Muscle layer of colon (tissue), 2 donors: ENCODE measurements around the gene IL34.
"Not testable (repeated sequence)": the region's sequence is repeated elsewhere in the genome, so short reads cannot be mapped to it uniquely, and the experiment has no call there.

Experiments
- H3K27ac ChIP-seq: one replicate; pipeline ENCODE4 v1.7.0; 2013; ENCODE audit warnings: low read depth, mild to moderate bottlenecking, low read length, moderate library complexity
- H3K27me3 ChIP-seq, 2 donors: one replicate each; pipeline ENCODE4 v1.7.0; 2013; ENCODE audit warnings: low read length in 2 of 2, mild to moderate bottlenecking in 2 of 2; ENCODE audit not compliant: insufficient read depth in 2 of 2, control insufficient read depth in 1 of 2
- H3K36me3 ChIP-seq: one replicate; pipeline ENCODE4 v1.7.0; 2013; ENCODE audit warnings: mild to moderate bottlenecking, low read length; ENCODE audit not compliant: insufficient read depth
- H3K4me1 ChIP-seq: one replicate; pipeline ENCODE4 v1.7.0; 2013; ENCODE audit warnings: mild to moderate bottlenecking, low read length; ENCODE audit not compliant: insufficient read depth
- H3K4me3 ChIP-seq, 2 donors: one replicate each; pipeline ENCODE4 v1.7.0; 2013; ENCODE audit warnings: low read length in 2 of 2, low read depth in 1 of 2, mild to moderate bottlenecking in 1 of 2, moderate library complexity in 1 of 2
- H3K9ac ChIP-seq: one replicate; pipeline ENCODE4 v1.7.0; 2013; ENCODE audit warnings: low read length
- H3K9me3 ChIP-seq: one replicate; pipeline ENCODE4 v1.7.0; 2013; ENCODE audit warnings: mild to moderate bottlenecking, low read length
- donor health status: abdominal sarcoma.
- donor health status: Adenocarcinoma of cecum.

IL34 gene

DNA sequence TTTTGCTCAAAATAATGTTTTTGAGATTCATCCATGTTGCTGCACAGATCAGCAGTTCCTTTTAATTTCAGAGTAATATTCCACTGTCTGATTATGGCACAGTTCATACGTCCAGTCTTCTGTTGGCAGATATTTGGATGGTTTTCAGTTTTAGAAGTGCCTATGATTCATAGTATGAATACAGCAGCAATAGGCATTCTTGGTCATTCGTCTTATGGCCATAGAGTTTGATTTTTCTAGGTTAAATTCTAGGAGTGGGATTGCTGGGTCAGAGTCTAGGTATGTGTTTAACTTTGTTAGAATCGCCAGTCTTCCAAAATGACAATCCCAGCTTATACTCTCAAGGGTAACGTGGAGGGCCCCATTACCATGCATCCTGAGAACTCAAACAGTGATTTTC, 11.5 kb upstream of the IL34 start:
- Histone ChIP-seq H3K4me3 (no peak overlapping the region), H3K27ac (no peak overlapping the region), H3K9me3 (peaks cover 6% of the 10 kb centered on the region), H3K4me1 (peaks cover 14% of the 10 kb centered on the region), H3K9ac (no peak overlapping the region), H3K36me3 (no peaks in the 10 kb centered on the region), H3K27me3 (no peaks in the 10 kb centered on the region)

DNA sequence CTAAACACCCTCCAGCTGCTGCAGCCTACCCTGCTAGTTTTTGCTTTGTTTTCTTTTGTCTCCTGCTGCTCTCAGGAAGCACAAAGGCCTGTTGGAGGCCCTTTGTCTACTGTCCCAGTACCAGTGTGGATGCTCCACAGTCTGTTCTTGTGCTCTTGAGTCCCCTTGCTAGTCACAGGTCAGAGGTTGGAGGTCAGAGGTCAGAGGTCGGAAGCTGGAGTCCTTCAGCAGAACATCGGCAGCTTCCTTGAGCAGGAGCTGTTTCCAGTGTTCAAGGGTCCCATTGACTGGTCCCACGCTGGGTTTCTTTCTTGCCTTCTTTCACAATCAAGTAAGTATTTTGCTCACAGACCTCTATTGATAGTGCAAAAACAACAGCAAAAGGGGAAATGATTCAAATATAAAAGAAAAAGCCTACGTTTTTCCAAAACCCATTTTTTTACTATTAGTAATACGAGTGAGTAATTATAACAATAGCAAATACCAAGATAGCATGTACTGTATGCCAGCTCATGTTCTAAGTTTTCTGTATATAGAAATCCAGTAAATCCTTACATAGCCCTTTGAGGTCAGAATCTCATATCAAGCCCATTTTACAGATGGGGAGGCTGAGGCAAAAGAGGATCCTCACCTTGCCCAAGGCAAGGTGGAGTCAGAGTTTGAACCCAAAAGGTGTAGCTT, 10.9 kb upstream of the IL34 start:
- no peak overlapping the region for H3K9ac ChIP-seq
- peaks cover 6% of the 10 kb centered on the region for H3K9me3 ChIP-seq
- no peaks in the 10 kb centered on the region for H3K27me3 ChIP-seq
- peaks cover 14% of the 10 kb centered on the region for H3K4me1 ChIP-seq
- H3K4me3 ChIP-seq: no peak overlapping the region
- H3K27ac ChIP-seq: no peak overlapping the region
- no peaks in the 10 kb centered on the region for H3K36me3 ChIP-seq

DNA sequence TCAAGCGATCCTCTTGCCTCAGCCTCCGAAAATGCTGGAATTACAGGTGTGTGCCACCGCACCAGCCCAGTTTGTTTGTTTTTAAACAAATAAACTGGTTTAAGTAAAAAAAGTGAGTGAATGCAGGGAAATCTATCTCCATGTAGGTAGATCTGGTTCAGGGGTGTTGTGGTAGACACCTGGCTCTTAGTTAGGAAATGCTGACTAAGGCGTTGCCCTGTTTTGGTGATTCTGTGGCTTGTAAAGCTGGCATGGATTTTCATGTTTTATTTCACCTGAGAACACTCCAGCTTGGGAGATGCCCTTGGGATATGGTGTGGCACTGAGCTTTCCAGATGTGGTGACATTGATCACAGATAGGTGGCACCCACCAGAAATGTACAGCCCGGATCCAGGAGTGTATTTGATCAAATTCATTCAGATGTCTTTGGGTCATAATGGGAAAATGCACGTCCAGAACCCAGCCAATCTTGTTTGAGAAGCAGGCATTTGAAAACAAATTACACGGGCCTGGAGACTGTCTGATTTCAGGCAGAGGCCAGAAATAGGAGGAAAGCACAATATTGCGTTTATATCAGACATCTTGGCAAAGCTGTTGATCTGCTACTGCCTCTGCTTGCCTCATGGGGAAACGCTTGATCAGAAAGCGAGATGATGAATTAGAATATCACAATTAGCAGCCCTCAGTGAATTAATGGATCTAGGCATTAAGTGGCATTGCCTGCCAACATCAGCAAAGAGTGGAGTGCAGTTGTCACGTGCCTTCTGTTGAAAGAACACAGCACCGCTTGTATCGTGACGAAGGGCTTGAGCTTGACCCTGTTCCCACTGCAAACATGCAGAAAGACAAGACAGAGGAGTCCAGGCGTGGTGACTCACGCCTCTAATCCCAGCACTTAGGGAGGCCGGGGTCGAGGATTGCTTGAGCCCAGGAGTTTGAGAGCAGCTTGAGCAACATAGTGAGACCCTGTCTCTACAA, 7.3 kb upstream of the IL34 start:
- H3K27ac ChIP-seq: no peak overlapping the region
- no peaks in the 10 kb centered on the region for H3K27me3 ChIP-seq
- no peaks in the 10 kb centered on the region for H3K9me3 ChIP-seq
- peaks cover 14% of the 10 kb centered on the region for H3K4me1 ChIP-seq
- no peak overlapping the region for H3K4me3 ChIP-seq
- no peaks in the 10 kb centered on the region for H3K36me3 ChIP-seq
- H3K9ac ChIP-seq: no peak overlapping the region

GRCh38 chr16:70642633-70643032, 3.7 kb upstream of the IL34 start:
- H3K9ac ChIP-seq: no peak overlapping the region
- no peak overlapping the region for H3K27ac ChIP-seq
- H3K36me3 ChIP-seq: no peaks in the 10 kb centered on the region
- H3K4me3 ChIP-seq: no peak overlapping the region
- no peaks in the 10 kb centered on the region for H3K27me3 ChIP-seq
- peaks cover 7% of the 10 kb centered on the region for H3K4me1 ChIP-seq
- no peaks in the 10 kb centered on the region for H3K9me3 ChIP-seq

- not testable (repeated sequence) for H3K9ac ChIP-seq, H3K27ac ChIP-seq, H3K4me1 ChIP-seq, H3K9me3 ChIP-seq, H3K36me3 ChIP-seq, H3K4me3 ChIP-seq, H3K27me3 ChIP-seq
Observed at GRCh38 chr16:70643264-70643663, 3.1 kb upstream of the IL34 start.

DNA sequence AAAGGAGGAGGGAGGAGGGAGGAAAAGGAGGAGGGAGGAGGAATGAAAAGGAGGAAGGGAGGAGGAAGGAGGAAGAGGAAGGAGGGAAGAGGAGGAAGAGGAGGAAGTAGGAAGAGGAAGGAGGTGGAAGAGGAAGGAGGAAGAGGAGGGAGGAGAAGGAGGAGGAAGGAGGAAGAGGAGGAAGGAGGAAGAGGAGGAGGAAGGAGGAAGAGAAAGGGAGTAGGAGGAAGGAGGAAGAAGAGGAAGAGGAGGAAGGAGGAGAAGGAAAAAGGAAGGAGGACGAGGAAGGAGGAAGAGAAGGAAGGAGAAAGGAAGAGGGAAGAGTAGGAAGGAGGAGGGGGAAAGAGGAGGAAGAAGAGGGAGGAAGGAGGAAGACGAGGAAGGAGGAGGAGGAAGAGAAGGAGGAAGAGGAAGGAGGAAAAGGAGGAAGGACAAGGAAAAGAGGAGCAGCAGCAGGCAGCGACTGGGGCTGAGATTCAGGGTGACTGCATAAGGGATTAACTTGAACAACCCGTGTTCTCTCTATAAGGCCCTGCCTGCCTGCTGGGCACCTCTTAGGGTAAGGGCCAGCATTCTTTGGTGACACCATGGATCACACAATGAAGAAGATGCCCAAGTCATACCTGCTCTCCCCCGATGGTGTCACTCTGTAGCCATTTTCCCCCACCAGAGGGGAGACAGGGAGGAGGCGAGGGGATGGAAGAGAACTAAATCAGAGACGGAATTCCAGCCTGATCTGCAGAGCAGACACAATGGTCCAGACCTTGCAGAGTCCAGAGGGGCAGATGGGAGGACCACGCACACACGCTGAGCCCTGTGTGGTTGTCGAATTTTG, 1.4 kb upstream of the IL34 start:
- Histone ChIP-seq H3K9me3 (no peaks in the 10 kb centered on the region), H3K27ac (no peak overlapping the region), H3K27me3 (no peaks in the 10 kb centered on the region), H3K4me3 (no peak overlapping the region), H3K9ac (no peak overlapping the region), H3K4me1 (no peaks in the 10 kb centered on the region), H3K36me3 (no peaks in the 10 kb centered on the region)

GRCh38 chr16:70647441-70648359, 1.3 kb downstream of the IL34 start:
- Histone ChIP-seq H3K27me3 (no peaks in the 10 kb centered on the region), H3K4me1 (no peaks in the 10 kb centered on the region), H3K4me3 (no peak overlapping the region), H3K9ac (no peak overlapping the region), H3K9me3 (no peaks in the 10 kb centered on the region), H3K27ac (no peak overlapping the region), H3K36me3 (no peaks in the 10 kb centered on the region)

- no peak overlapping the region for H3K27ac ChIP-seq
- H3K27me3 ChIP-seq: no peaks in the 10 kb centered on the region
- H3K4me3 ChIP-seq: no peak overlapping the region
Observed at GRCh38 chr16:70648606-70649005, 2.2 kb downstream of the IL34 start.

GRCh38 chr16:70649300-70649699, 2.9 kb downstream of the IL34 start:
- H3K27me3 ChIP-seq: no peaks in the 10 kb centered on the region
- no peak overlapping the region for H3K27ac ChIP-seq
- H3K4me1 ChIP-seq: peaks cover 3% of the 10 kb centered on the region
- no peak overlapping the region for H3K9ac ChIP-seq
- H3K4me3 ChIP-seq: no peak overlapping the region
- no peaks in the 10 kb centered on the region for H3K9me3 ChIP-seq
- no peaks in the 10 kb centered on the region for H3K36me3 ChIP-seq

More at GRCh38 chr16:70648606-70649005, 2.2 kb downstream of the IL34 start:
- H3K9me3 ChIP-seq: no peaks in the 10 kb centered on the region
- no peaks in the 10 kb centered on the region for H3K36me3 ChIP-seq
- H3K4me1 ChIP-seq: no peaks in the 10 kb centered on the region
- no peak overlapping the region for H3K9ac ChIP-seq

DNA sequence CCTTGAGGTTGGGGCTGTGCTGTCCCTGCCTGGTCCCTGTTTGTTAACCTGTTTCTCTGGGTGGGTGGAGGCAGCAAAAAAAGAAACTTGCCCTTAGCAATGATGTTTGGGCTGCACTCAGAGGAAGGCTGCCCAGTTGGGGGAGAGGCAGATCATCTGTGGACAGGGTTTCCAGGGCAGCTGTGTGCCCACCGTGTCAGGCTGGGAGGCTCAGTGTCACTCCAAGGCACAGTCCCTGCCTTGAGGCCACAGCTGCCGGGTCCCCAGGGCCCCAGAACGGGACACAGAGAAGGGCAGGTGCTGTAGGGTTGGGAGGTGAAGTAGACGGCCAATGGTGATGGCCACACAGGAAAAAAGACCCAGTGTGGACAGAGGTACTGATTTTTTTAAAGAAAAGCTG, 3.9 kb downstream of the IL34 start:
- no peak overlapping the region for H3K4me3 ChIP-seq
- H3K27me3 ChIP-seq: no peaks in the 10 kb centered on the region
- H3K9me3 ChIP-seq: no peaks in the 10 kb centered on the region
- no peak overlapping the region for H3K27ac ChIP-seq
- no peaks in the 10 kb centered on the region for H3K36me3 ChIP-seq
- H3K9ac ChIP-seq: no peak overlapping the region
- peaks cover 7% of the 10 kb centered on the region for H3K4me1 ChIP-seq
